Stimulated activated CD4-positive, alpha-beta T cell treated with anti-CD3 and anti-CD28 coated beads, Interleukin-1b, Interleukin-23, amount 100 ng/mL, for 24 hours (primary cell): ENCODE results near the gene OPCML.

Source experiments
- DNase-seq, 4 experiments: peaks; one replicate each; pipeline ENCODE4 v3.0.0-alpha.2; 2020; ENCODE audit warnings: low read depth in 4 of 4, low spot score in 1 of 4

Gene OPCML

DNA sequence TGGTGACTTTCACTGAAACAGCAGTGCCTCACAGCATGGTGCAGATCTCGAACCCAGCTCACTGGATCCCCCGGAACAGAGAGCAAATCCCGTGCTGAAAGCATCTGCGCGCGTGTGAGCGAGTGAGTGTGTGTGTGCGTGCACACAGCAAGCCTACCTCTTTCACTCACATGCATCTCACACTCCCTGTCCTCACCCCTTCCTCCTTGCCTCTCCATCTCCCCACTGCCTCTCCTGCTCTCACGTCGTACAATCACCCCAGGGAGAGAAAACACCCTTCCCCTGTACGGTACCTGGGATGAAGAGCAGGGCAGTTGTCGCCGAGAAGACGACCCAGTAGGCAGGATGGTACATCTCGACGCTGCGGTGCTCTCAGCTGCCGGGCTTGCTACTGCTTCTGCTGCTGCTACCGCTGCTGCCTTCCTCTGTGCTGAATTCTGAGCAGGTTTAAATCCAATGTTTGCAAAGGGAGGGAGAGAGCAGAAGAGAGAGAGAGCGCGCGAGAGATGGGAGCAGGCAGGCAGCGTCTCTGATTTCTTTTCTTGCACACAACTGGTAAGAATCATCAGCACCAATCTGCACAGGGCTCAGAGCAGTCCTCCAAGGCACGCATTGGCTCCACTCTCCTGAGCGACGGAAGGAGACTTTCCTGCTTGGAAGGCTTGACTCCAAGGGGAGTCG, at the start of gene OPCML:
Gene OPCML, minus strand, starts transcription at position 531 of the 681 bp plus-strand sequence.
- no peak for DNase-seq

GRCh38 chr11:133581091-133581490, 48.8 kb upstream of the OPCML start:
- no peak for DNase-seq

- no peak for DNase-seq
Measured at GRCh38 chr11:133579165-133580031, 47.1 kb upstream of the OPCML start.

GRCh38 chr11:133577403-133577802, 45.1 kb upstream of the OPCML start:
- DNase-seq: no peak

- DNase-seq: no peak
Measured at GRCh38 chr11:133576351-133576750, 44.0 kb upstream of the OPCML start.

GRCh38 chr11:133573081-133573480, 40.8 kb upstream of the OPCML start:
- no peak for DNase-seq

DNA sequence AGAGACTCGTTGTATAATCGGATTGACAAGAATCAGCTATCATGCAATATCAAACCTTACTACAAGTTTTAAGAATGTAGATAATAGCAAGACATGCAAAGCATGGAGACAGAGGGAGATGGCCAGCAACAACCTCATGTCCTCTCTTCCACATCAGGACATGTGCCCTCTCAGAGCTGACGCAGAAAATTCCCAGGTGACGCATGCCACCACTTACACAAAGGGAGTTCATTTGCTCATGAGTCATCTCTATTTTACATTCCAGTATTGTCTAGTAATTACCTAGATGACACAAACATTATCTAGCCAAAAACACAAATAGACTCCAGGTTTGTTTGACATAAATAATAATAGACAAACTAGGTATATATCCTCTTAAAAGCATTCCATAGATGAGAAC, 38.1 kb upstream of the OPCML start:
- no peak for DNase-seq

DNA sequence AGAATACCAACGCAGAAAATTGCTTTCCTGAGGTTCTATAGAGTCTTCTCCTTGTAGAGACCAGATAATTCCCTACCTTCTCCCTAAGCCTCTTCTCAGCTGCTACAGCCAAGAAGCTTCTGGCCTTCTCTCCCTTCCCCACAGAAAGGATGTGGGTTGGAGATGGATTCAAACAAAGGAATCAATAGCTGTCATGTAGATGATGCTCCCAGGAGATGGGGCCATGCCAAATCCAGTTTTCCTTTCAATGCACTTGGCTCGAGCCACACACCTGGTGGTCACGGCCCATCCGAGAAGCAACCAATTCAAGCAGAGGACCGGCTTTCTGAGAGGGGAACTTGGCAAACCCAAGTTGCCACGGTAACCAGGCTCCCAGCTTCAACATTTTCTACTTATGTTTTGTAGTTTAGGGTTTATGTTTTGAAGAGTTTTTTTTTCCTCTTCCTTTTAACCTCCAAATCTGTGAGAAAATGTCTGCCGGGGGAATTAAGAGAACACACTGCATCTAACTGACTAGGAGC, 31.3 kb upstream of the OPCML start:
- no peak for DNase-seq

GRCh38 chr11:133560472-133560855, 28.2 kb upstream of the OPCML start:
- no peak for DNase-seq

- no peak for DNase-seq
Measured at GRCh38 chr11:133559833-133560471, 27.7 kb upstream of the OPCML start.

DNA sequence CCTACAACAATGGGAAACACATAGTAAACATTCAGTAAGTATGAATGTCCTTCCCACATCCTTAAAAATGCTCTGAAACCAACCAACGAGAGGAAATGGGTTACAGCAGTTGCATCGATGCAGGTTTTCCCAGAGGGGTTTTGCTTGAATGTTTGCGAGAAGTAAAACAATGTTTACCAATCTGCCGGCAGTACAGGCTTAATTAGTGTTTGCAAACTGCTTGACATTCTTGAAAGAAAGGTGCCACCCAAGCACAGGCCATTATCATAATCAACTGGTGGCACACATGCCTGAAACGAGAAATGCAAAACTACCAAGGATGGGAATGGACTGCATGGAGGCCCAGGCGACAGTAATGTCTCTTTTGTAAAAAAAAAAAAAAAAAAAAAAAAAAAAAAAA, 27.1 kb upstream of the OPCML start:
- no peak for DNase-seq

DNA sequence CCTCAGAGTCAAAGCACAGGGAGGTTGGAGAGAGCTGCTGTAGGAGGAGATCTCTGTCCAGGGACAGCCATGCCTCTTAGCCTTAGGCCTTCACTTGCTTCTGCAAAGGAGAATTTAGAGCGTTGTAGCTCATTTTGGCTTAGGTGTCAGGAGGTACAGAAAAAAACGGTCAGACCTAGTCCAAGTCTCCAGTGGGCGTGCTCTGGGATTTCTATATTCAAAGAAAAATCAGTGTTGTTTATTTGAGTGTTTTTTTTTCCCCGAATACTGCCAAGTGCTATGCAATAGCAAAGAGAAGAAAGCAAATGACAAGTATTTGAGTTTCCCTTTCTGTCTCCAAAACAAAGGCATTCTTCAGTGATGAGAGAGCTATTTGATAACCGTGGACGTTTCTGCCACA, 22.7 kb upstream of the OPCML start:
- no peak for DNase-seq

GRCh38 chr11:133553885-133554740, 21.8 kb upstream of the OPCML start:
- no peak for DNase-seq

GRCh38 chr11:133552938-133553337, 20.6 kb upstream of the OPCML start:
- no peak for DNase-seq

DNA sequence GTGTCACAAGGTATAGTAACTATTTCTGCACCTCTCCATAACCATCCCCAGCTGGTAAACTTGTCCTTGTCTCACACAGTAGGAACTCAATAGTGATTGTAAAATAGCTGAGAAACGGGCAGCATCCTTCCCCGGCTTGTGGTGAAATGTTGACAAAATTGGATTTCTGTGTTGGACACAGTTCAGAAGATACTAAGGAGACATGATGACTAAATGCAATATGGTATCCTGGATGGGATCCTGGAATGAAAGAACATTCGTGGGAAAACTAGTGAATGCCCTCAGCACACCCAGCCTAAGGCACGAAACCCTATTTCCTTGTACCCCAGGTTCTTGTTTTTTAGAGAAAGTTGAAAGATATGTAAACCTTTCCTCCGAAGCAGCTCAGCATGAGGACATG, 18.8 kb upstream of the OPCML start:
- DNase-seq: no peak

- DNase-seq: no peak
Measured at GRCh38 chr11:133549826-133550225, 17.5 kb upstream of the OPCML start.

GRCh38 chr11:133548641-133549040, 16.3 kb upstream of the OPCML start:
- no peak for DNase-seq

GRCh38 chr11:133547808-133548494, 15.7 kb upstream of the OPCML start:
- no peak for DNase-seq

DNA sequence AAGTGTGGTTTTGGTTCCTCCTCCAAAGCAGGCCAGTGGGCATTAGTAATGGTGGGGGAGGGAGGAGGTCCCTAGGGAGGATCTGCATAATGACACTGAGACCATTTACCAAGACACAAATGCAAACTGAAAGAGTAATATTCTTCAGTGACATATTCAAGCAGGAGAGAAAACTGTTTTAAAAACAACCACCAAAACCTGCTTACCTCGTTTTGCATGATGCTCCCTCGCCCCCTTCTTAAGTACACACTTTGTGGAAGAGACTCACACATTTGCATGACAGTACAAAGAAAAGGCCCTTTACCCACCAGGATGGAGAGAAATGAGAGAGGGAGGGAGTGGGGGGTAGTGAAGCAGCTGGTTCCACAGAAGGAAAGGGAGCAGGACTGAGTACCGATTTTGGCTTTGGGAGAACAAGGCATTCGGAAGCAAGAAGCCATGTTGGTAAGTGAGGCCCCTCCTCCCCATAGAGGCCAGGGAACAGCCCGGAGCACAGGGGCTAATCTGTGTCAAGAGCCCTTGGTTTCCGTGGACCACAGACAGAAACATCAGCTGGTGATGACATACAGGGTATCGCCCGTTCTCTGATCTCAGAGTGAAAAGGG, 13.0 kb upstream of the OPCML start:
- no peak for DNase-seq

- no peak for DNase-seq
Measured at GRCh38 chr11:133541720-133542095, 9.4 kb upstream of the OPCML start.
